ENCODE results near the gene SLC1A7. TPM values are rescaled to one million over a fixed set of nuclear protein-coding genes. Genes with fewer than 3 reads are reported as not detected.

Gene SLC1A7
- polyA plus RNA-seq, 1 donor (not counting 4 experiments of a cell fraction or from before 2014, with no cell fraction given): not detected

- TF ChIP-seq EZH2 (IDR thresholded peaks at IDR 0.05; ENCODE audit: low read length) (no peak), CTCF (optimal IDR thresholded peaks at IDR 0.05 in 1 of 3, IDR thresholded peaks at IDR 0.05 in 1 of 3, conservative IDR thresholded peaks at IDR 0.05 in 1 of 3; ENCODE audit: extremely low read depth in 1 of 3, insufficient read depth in 2 of 3, low read length in 3 of 3) (no peak)
- Histone ChIP-seq H3K9me3 (ENCODE audit: control insufficient read depth, low read depth, low read length) (no peaks in the 10 kb centered on the region), H3K9me1 (ENCODE audit: control insufficient read depth, extremely low read depth, insufficient read depth, low read length) (no peaks in the 10 kb centered on the region), H3K27me3 (ENCODE audit: control insufficient read depth, extremely low read depth, insufficient read depth, low read length) (no peaks in the 10 kb centered on the region), H3K9ac (ENCODE audit: control insufficient read depth, extremely low read depth, insufficient read depth, low read length) (no peak overlapping the region), H3K4me3 (ENCODE audit: control insufficient read depth in 2 of 3, extremely low read depth in 1 of 3, insufficient read depth in 2 of 3, low read depth in 1 of 3, low read length in 3 of 3) (no peak overlapping the region), H3K27ac (ENCODE audit: control insufficient read depth, insufficient read depth, low read length) (no peak overlapping the region), H3K79me2 (ENCODE audit: control insufficient read depth, insufficient read depth, low read length) (no peaks in the 10 kb centered on the region), H4K20me1 (ENCODE audit: control insufficient read depth, extremely low read depth, insufficient read depth, low read length) (no peaks in the 10 kb centered on the region), H3K36me3 (ENCODE audit: control insufficient read depth in 2 of 2, extremely low read depth in 1 of 2, insufficient read depth in 2 of 2, low read length in 2 of 2) (no peaks in the 10 kb centered on the region), H3K4me2 (ENCODE audit: control insufficient read depth, extremely low read depth, insufficient read depth, low read depth, low read length) (no peak overlapping the region), H3K4me1 (ENCODE audit: control insufficient read depth, extremely low read depth, insufficient read depth, low read length) (no peaks in the 10 kb centered on the region), H2AFZ (ENCODE audit: control insufficient read depth, low read length) (no peak overlapping the region)
- dilution Hi-C loops (cut with MboI; ENCODE audit: extremely low pct_ligation_motif_present, low sequenced_read_pairs): no loop called here
- FAIRE-seq (no peak), DNase-seq (ENCODE audit: low read depth, low spot score) (no peak)
Measured at GRCh38 chr1:53082826-53083455, 59.5 kb downstream of the SLC1A7 start.

- no peak for DNase-seq (ENCODE audit: low read depth, low spot score)
- no peak overlapping the region for H2AFZ ChIP-seq (ENCODE audit: control insufficient read depth, low read length)
Measured at GRCh38 chr1:53081384-53082066, 60.9 kb downstream of the SLC1A7 start.

More at GRCh38 chr1:53081384-53082066, 60.9 kb downstream of the SLC1A7 start:
- FAIRE-seq: no peak
- H4K20me1 ChIP-seq (ENCODE audit: control insufficient read depth, extremely low read depth, insufficient read depth, low read length): no peaks in the 10 kb centered on the region
- H3K9me1 ChIP-seq (ENCODE audit: control insufficient read depth, extremely low read depth, insufficient read depth, low read length): no peaks in the 10 kb centered on the region
- H3K27ac ChIP-seq (ENCODE audit: control insufficient read depth, insufficient read depth, low read length): no peak overlapping the region
- H3K4me2 ChIP-seq (ENCODE audit: control insufficient read depth, extremely low read depth, insufficient read depth, low read depth, low read length): no peak overlapping the region
- TF ChIP-seq EZH2 (IDR thresholded peaks at IDR 0.05; ENCODE audit: low read length) (no peak), CTCF (optimal IDR thresholded peaks at IDR 0.05 in 1 of 3, IDR thresholded peaks at IDR 0.05 in 1 of 3, conservative IDR thresholded peaks at IDR 0.05 in 1 of 3; ENCODE audit: extremely low read depth in 1 of 3, insufficient read depth in 2 of 3, low read length in 3 of 3) (no peak)
- no peaks in the 10 kb centered on the region for H3K9me3 ChIP-seq (ENCODE audit: control insufficient read depth, low read depth, low read length)
- dilution Hi-C loops (cut with MboI; ENCODE audit: extremely low pct_ligation_motif_present, low sequenced_read_pairs): no loop called here
- no peaks in the 10 kb centered on the region for H3K36me3 ChIP-seq (ENCODE audit: control insufficient read depth in 2 of 2, extremely low read depth in 1 of 2, insufficient read depth in 2 of 2, low read length in 2 of 2)
- no peak overlapping the region for H3K9ac ChIP-seq (ENCODE audit: control insufficient read depth, extremely low read depth, insufficient read depth, low read length)
- H3K4me1 ChIP-seq (ENCODE audit: control insufficient read depth, extremely low read depth, insufficient read depth, low read length): no peaks in the 10 kb centered on the region
- H3K79me2 ChIP-seq (ENCODE audit: control insufficient read depth, insufficient read depth, low read length): no peaks in the 10 kb centered on the region
- H3K4me3 ChIP-seq (ENCODE audit: control insufficient read depth in 2 of 3, extremely low read depth in 1 of 3, insufficient read depth in 2 of 3, low read depth in 1 of 3, low read length in 3 of 3): no peak overlapping the region
- peaks cover 5% of the 10 kb centered on the region for H3K27me3 ChIP-seq (ENCODE audit: control insufficient read depth, extremely low read depth, insufficient read depth, low read length)

All from keratinocyte (primary cell).